ENCODE measurements around the gene DNAJC6. TPM values are rescaled to one million over a fixed set of nuclear protein-coding genes. Genes with fewer than 3 reads are reported as not detected.

The DNAJC6 gene
- total and polyA plus RNA-seq, 2 of the 13 experiments (the other 11 are each of a cell fraction or from before 2014, with no cell fraction given), result 1.0 to 1.6 TPM

DNA sequence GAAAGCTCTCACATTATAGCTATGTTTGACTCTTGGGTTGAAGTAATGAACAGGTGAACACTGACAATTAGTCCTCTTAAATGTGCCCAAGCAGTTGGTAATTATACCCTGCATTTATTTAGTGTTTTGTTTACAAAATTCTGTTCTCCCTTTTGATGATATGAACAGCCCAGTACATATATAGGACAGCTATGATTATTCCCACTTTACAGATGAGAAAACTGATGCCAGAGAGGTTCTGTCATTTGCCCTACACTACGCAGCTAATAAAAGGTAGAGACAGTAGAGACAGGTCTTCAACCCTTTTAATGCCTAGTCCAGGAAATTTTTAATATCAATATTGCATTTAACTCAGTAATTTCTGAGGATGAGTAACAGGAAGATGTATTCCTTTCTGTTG is 46.1 kb upstream of the DNAJC6 start:
- TF ChIP-seq ZNF160 (CRISPR knock-in tag; IDR thresholded peaks at IDR 0.05), result no peak
- TF ChIP-seq ZNF83 (CRISPR knock-in tag; IDR thresholded peaks at IDR 0.05; ENCODE audit: borderline replicate concordance), result no peak
- no peak for TF ChIP-seq HDAC6 (IDR thresholded peaks at IDR 0.05; ENCODE audit: low read depth, low read length)
- TF ChIP-seq RAD21 (CRISPR knock-in tag; IDR thresholded peaks at IDR 0.05), result no peak
- TF ChIP-seq ZNF746 (CRISPR knock-in tag; IDR thresholded peaks at IDR 0.05), result no peak
- Histone ChIP-seq H4K20me1 (ENCODE audit: insufficient read depth, low read length) (no peaks in the 10 kb centered on the region), H3K79me2 (ENCODE audit: insufficient read depth, low read length) (no peaks in the 10 kb centered on the region), H3K27me3 (ENCODE audit: control insufficient read depth in 1 of 2, insufficient read depth in 2 of 2, low read length in 2 of 2) (no peaks in the 10 kb centered on the region), H3K4me3 (replicated peaks in 1 of 3; ENCODE audit: insufficient read depth in 1 of 3, low read depth in 2 of 3, low read length in 3 of 3) (no peak overlapping the region), H3K4me2 (ENCODE audit: low read depth, low read length) (no peak overlapping the region), H2AFZ (ENCODE audit: low read length) (no peak overlapping the region), H3K36me3 (replicated peaks in 1 of 2; ENCODE audit: control insufficient read depth in 1 of 2, insufficient read depth in 2 of 2, low read length in 2 of 2) (no peaks in the 10 kb centered on the region), H3K27ac (ENCODE audit: extremely low read length, insufficient read depth, low read length) (no peak overlapping the region), H3K9me3 (ENCODE audit: low read length) (no peaks in the 10 kb centered on the region), H3K9ac (ENCODE audit: insufficient read depth, low read depth, low read length) (no peak overlapping the region), H3K4me1 (ENCODE audit: insufficient read depth, low read length) (peaks cover 20% of the 10 kb centered on the region)
- DNase-seq (ENCODE audit: low spot score) (no peak), ATAC-seq (no peak), FAIRE-seq (no peak)
- intact Hi-C loops (cut with micrococcal nuclease; ENCODE audit: unreplicated experiment) (no loop called here), in situ Hi-C loops (cut with HindIII; ENCODE audit: extremely low pct_ligation_motif_present, low pct_unique_long_range_greater_than_20kb) (no loop called here)
- BruUV-seq (replicated peaks), result no TSS peak
- WGBS (ENCODE audit: low lambda C conversion rate), result 93% methylated on average over 1 of the region's 1 CpG
- ChIA-PET CTCF (ENCODE audit: low intra/inter-chr PET ratio, low total read pairs) (no interaction called here), POLR2A (no interaction called here)

DNA sequence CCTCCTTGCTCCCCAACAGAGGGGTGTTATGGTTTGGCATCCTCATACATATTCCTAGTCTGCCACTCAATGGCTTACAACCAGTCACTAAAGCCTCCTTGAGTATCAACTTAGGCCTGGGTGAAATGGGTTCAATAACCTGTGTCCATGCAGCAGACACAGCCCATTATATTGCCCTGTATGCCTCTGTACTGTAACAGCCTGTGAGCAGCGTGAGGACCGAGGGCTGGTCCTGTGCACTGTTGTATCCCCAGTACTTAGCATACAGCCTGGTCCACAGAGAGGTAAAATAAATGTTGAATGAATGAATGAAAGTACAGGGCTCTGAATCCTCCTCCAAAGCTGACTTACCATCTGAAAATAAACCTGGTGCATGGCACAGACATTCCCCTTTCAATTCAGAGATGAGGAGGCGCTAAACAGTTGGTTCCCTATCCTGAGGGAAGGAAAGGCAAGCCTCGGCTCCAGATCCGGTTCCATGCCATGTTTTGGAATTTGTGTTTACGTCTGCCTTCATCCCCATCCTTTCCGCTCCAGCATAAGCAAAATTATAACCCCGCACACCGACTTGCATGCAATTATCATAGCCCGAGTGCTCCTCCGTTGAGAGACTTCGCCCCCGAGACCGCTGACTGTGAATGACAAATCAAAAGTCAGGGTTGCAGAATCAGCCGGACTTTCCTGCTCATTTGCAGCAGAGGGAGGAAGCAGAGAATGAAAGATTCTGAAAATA is 45.0 kb upstream of the DNAJC6 start:
- POLR2A ChIA-PET, result interaction anchor here (1.1 to 2.5 kb wide), 2 partner anchors 155 to 349 kb away, joined by 3 to 10 read pairs; partner anchors contain the start of genes LEPR and LEPROT
- Histone ChIP-seq H3K27ac (ENCODE audit: extremely low read length, insufficient read depth, low read length) (no peak overlapping the region), H4K20me1 (ENCODE audit: insufficient read depth, low read length) (no peaks in the 10 kb centered on the region), H3K36me3 (replicated peaks in 1 of 2; ENCODE audit: control insufficient read depth in 1 of 2, insufficient read depth in 2 of 2, low read length in 2 of 2) (no peaks in the 10 kb centered on the region), H3K4me1 (ENCODE audit: insufficient read depth, low read length) (peaks cover 20% of the 10 kb centered on the region), H3K27me3 (ENCODE audit: control insufficient read depth in 1 of 2, insufficient read depth in 2 of 2, low read length in 2 of 2) (no peaks in the 10 kb centered on the region), H3K4me3 (replicated peaks in 1 of 3; ENCODE audit: insufficient read depth in 1 of 3, low read depth in 2 of 3, low read length in 3 of 3) (no peak overlapping the region), H3K9ac (ENCODE audit: insufficient read depth, low read depth, low read length) (no peak overlapping the region), H2AFZ (ENCODE audit: low read length) (no peak overlapping the region), H3K4me2 (ENCODE audit: low read depth, low read length) (no peak overlapping the region), H3K9me3 (ENCODE audit: low read length) (no peaks in the 10 kb centered on the region), H3K79me2 (ENCODE audit: insufficient read depth, low read length) (no peaks in the 10 kb centered on the region)
- FAIRE-seq (no peak), DNase-seq (ENCODE audit: low spot score) (no peak), ATAC-seq (no peak)
- 77% methylated on average over 13 of the region's 15 CpGs for WGBS (ENCODE audit: low lambda C conversion rate)
- in situ Hi-C loops (cut with HindIII; ENCODE audit: extremely low pct_ligation_motif_present, low pct_unique_long_range_greater_than_20kb), result no loop called here
- CTCF ChIA-PET (ENCODE audit: low intra/inter-chr PET ratio, low total read pairs), result no interaction called here
- intact Hi-C loops (cut with micrococcal nuclease; ENCODE audit: unreplicated experiment), result no loop called here
- no TSS peak for BruUV-seq (replicated peaks)
- no peak for TF ChIP-seq NR2F2 (IDR thresholded peaks at IDR 0.05; ENCODE audit: borderline replicate concordance, low read depth)
- TF ChIP-seq ZBTB38 (CRISPR knock-in tag; IDR thresholded peaks at IDR 0.05), result peak; percentile 52; the same call in 1 of the 2 replicates
- TF ChIP-seq, protein P1, sequence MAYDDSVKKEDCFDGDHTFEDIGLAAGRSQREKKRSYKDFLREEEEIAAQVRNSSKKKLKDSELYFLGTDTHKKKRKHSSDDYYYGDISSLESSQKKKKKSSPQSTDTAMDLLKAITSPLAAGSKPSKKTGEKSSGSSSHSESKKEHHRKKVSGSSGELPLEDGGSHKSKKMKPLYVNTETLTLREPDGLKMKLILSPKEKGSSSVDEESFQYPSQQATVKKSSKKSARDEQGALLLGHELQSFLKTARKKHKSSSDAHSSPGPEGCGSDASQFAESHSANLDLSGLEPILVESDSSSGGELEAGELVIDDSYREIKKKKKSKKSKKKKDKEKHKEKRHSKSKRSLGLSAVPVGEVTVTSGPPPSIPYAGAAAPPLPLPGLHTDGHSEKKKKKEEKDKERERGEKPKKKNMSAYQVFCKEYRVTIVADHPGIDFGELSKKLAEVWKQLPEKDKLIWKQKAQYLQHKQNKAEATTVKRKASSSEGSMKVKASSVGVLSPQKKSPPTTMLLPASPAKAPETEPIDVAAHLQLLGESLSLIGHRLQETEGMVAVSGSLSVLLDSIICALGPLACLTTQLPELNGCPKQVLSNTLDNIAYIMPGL (CRISPR knock-in tag; IDR thresholded peaks at IDR 0.05; ENCODE audit: borderline replicate concordance in 1 of 2, low read depth in 1 of 2), result no peak
- TF ChIP-seq, protein P2, sequence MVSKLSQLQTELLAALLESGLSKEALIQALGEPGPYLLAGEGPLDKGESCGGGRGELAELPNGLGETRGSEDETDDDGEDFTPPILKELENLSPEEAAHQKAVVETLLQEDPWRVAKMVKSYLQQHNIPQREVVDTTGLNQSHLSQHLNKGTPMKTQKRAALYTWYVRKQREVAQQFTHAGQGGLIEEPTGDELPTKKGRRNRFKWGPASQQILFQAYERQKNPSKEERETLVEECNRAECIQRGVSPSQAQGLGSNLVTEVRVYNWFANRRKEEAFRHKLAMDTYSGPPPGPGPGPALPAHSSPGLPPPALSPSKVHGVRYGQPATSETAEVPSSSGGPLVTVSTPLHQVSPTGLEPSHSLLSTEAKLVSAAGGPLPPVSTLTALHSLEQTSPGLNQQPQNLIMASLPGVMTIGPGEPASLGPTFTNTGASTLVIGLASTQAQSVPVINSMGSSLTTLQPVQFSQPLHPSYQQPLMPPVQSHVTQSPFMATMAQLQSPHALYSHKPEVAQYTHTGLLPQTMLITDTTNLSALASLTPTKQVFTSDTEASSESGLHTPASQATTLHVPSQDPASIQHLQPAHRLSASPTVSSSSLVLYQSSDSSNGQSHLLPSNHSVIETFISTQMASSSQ (IDR thresholded peaks at IDR 0.05; ENCODE audit: low read depth), result no peak
- TF ChIP-seq, protein P2 (CRISPR knock-in tag; IDR thresholded peaks at IDR 0.05; ENCODE audit: borderline replicate concordance), result no peak
